Skeletal muscle cell (primary cell): ENCODE results near the gene NOM1.

Experiments
- DNase-seq: peaks from one replicate; pipeline ENCODE4 v3.0.0-alpha.2; 2010; ENCODE audit warnings: low read depth
- H3K4me3 ChIP-seq: 2 replicates; pipeline ENCODE4 v1.5.1; 2011; ENCODE audit warnings: low read depth, mild to moderate bottlenecking, control low read depth, low read length, moderate library complexity

Gene NOM1

GRCh38 chr7:156975620-156976019, 26.1 kb downstream of the NOM1 start:
- DNase-seq = no peak
- H3K4me3 ChIP-seq = no peak overlapping the region

- no peak for DNase-seq
- H3K4me3 ChIP-seq = no peak overlapping the region
Measured at GRCh38 chr7:156979007-156979606, 29.6 kb downstream of the NOM1 start.

- no peak for DNase-seq
- no peak overlapping the region for H3K4me3 ChIP-seq
Measured at GRCh38 chr7:156979711-156980110, 30.2 kb downstream of the NOM1 start.

GRCh38 chr7:156984174-156984891, 34.8 kb downstream of the NOM1 start:
- peak; percentile 16 for DNase-seq
- peak overlapping the region; percentile 27 for H3K4me3 ChIP-seq

GRCh38 chr7:156985101-156985992, 35.8 kb downstream of the NOM1 start:
- DNase-seq = no peak

GRCh38 chr7:156986378-156986777, 36.9 kb downstream of the NOM1 start:
- H3K4me3 ChIP-seq = no peak overlapping the region

More at GRCh38 chr7:156985101-156985992, 35.8 kb downstream of the NOM1 start:
- H3K4me3 ChIP-seq = no peak overlapping the region

GRCh38 chr7:156988343-156989185, 39.1 kb downstream of the NOM1 start:
- no peak overlapping the region for H3K4me3 ChIP-seq
- no peak for DNase-seq

More at GRCh38 chr7:156986378-156986777, 36.9 kb downstream of the NOM1 start:
- no peak for DNase-seq

- H3K4me3 ChIP-seq = no peak overlapping the region
- no peak for DNase-seq
Measured at GRCh38 chr7:156989766-156990535, 40.4 kb downstream of the NOM1 start.

GRCh38 chr7:156993021-156993924, 43.8 kb downstream of the NOM1 start:
- no peak for DNase-seq
- no peak overlapping the region for H3K4me3 ChIP-seq

GRCh38 chr7:156993925-156994235, 44.4 kb downstream of the NOM1 start:
- H3K4me3 ChIP-seq = no peak overlapping the region
- no peak for DNase-seq

- DNase-seq = no peak
- H3K4me3 ChIP-seq = no peak overlapping the region
Measured at GRCh38 chr7:156994417-156994816, 44.9 kb downstream of the NOM1 start.

GRCh38 chr7:156998988-156999957, 49.8 kb downstream of the NOM1 start:
- H3K4me3 ChIP-seq = peak overlapping the region; percentile 17
- DNase-seq = no peak

GRCh38 chr7:156999958-157000726, 50.6 kb downstream of the NOM1 start:
- H3K4me3 ChIP-seq = peak overlapping the region; percentile 34
- DNase-seq = no peak

- DNase-seq = no peak
- H3K4me3 ChIP-seq = no peak overlapping the region
Measured at GRCh38 chr7:157000741-157001653, 51.5 kb downstream of the NOM1 start.
